GM19193 (cell line): Measurements from ENCODE around the gene ATP9A.

Experiments
- POLR2A ChIP-seq: IDR thresholded peaks from 4 replicates; pipeline ENCODE4 v1.6.1; 2011; ENCODE audit not compliant: insufficient read depth, insufficient read length; ENCODE audit errors: extremely low read depth

Gene ATP9A

GRCh38 chr20:51740838-51741237 lies 27.4 kb downstream of the ATP9A start:
- no peak for TF ChIP-seq POLR2A

GRCh38 chr20:51739722-51740249 lies 28.4 kb downstream of the ATP9A start:
- no peak for TF ChIP-seq POLR2A

- no peak for TF ChIP-seq POLR2A
Measured at GRCh38 chr20:51738877-51739447, 29.2 kb downstream of the ATP9A start.

- no peak for TF ChIP-seq POLR2A
Measured at GRCh38 chr20:51736947-51737346, 31.2 kb downstream of the ATP9A start.

GRCh38 chr20:51735728-51736600 lies 32.2 kb downstream of the ATP9A start:
- TF ChIP-seq POLR2A, result no peak

- TF ChIP-seq POLR2A, result no peak
Measured at GRCh38 chr20:51734876-51735720, 33.1 kb downstream of the ATP9A start.

GRCh38 chr20:51733070-51733469 lies 35.1 kb downstream of the ATP9A start:
- TF ChIP-seq POLR2A, result no peak

GRCh38 chr20:51732096-51732791 lies 35.9 kb downstream of the ATP9A start:
- no peak for TF ChIP-seq POLR2A

GRCh38 chr20:51731731-51732095 lies 36.5 kb downstream of the ATP9A start:
- no peak for TF ChIP-seq POLR2A

GRCh38 chr20:51729771-51730170 lies 38.4 kb downstream of the ATP9A start:
- no peak for TF ChIP-seq POLR2A

GRCh38 chr20:51728737-51729136 lies 39.5 kb downstream of the ATP9A start:
- TF ChIP-seq POLR2A, result no peak

- TF ChIP-seq POLR2A, result no peak
Measured at GRCh38 chr20:51727872-51728271, 40.3 kb downstream of the ATP9A start.

GRCh38 chr20:51725584-51726176 lies 42.5 kb downstream of the ATP9A start:
- no peak for TF ChIP-seq POLR2A

GRCh38 chr20:51720854-51721253 lies 47.3 kb downstream of the ATP9A start:
- TF ChIP-seq POLR2A, result no peak
